Type B pancreatic cell (in vitro differentiated cells): Measurements from ENCODE around the gene KRT85. TPM values are rescaled to one million over a fixed set of nuclear protein-coding genes. Genes with fewer than 3 reads are reported as not detected.

Source experiments
- DNase-seq: peaks from one replicate; pipeline ENCODE4 v3.0.0; 2021; ENCODE audit warnings: mixed read lengths; ENCODE audit not compliant: unreplicated experiment; ENCODE audit errors: extremely low spot score
- H3K27ac Mint-ChIP-seq: 2 replicates; pipeline ENCODE4 v1.8.0; 2021; ENCODE audit warnings: mild to moderate bottlenecking, mixed read lengths
- H3K27me3 Mint-ChIP-seq: 2 replicates; pipeline ENCODE4 v1.8.0; 2021; ENCODE audit warnings: mixed read lengths
- H3K36me3 Mint-ChIP-seq: 2 replicates; pipeline ENCODE4 v1.8.0; 2021; ENCODE audit warnings: mixed read lengths
- H3K4me1 Mint-ChIP-seq: one replicate; pipeline ENCODE4 v1.8.0; 2021; ENCODE audit warnings: mixed read lengths; ENCODE audit not compliant: unreplicated experiment
- H3K4me3 Mint-ChIP-seq: 2 replicates; pipeline ENCODE4 v1.8.0; 2021; ENCODE audit warnings: mild to moderate bottlenecking, mixed read lengths
- H3K9me3 Mint-ChIP-seq: 2 replicates; pipeline ENCODE4 v1.8.0; 2021; ENCODE audit warnings: mixed read lengths
- CTCF ChIP-seq: fragments of 200-600 bp; sonication (generic); conservative IDR thresholded peaks from 2 replicates; pipeline ENCODE4 v1.5.0; 2021; ENCODE audit warnings: antibody characterized with exemption, mild to moderate bottlenecking
- total RNA-seq: library from RNA; stranded (reverse); gene quantifications from 2 replicates; pipeline ENCODE4 v1.2.1, GENCODE V29; 2021; ENCODE audit warnings: low replicate concordance

The KRT85 gene
- total RNA-seq, 1 donor from 2014 or later = not detected

- no peaks in the 10 kb centered on the region for H3K9me3 Mint-ChIP-seq
These were observed 33.1 kb downstream of the KRT85 start for GRCh38 chr12:52334185-52334584.

GRCh38 chr12:52333321-52333720 is 34.0 kb downstream of the KRT85 start:
- Mint-ChIP-seq H3K4me3 (no peak overlapping the region), H3K36me3 (no peaks in the 10 kb centered on the region), H3K27me3 (peaks cover 14% of the 10 kb centered on the region), H3K9me3 (no peaks in the 10 kb centered on the region), H3K4me1 (peaks cover 7% of the 10 kb centered on the region), H3K27ac (no peak overlapping the region)
- DNase-seq = no peak
- TF ChIP-seq CTCF = no peak

More at GRCh38 chr12:52334185-52334584, 33.1 kb downstream of the KRT85 start:
- no peak overlapping the region for H3K4me3 Mint-ChIP-seq
- TF ChIP-seq CTCF = no peak
- no peak overlapping the region for H3K27ac Mint-ChIP-seq
- peaks cover 7% of the 10 kb centered on the region for H3K4me1 Mint-ChIP-seq
- peaks cover 11% of the 10 kb centered on the region for H3K27me3 Mint-ChIP-seq
- no peaks in the 10 kb centered on the region for H3K36me3 Mint-ChIP-seq
- no peak for DNase-seq

- DNase-seq = no peak
- Mint-ChIP-seq H3K27ac (no peak overlapping the region), H3K4me3 (no peak overlapping the region), H3K4me1 (peaks cover 7% of the 10 kb centered on the region), H3K9me3 (no peaks in the 10 kb centered on the region), H3K36me3 (no peaks in the 10 kb centered on the region), H3K27me3 (peaks cover 17% of the 10 kb centered on the region)
- TF ChIP-seq CTCF = no peak
These were observed 34.9 kb downstream of the KRT85 start for GRCh38 chr12:52332381-52332780.

- no peak overlapping the region for H3K4me3 Mint-ChIP-seq
- peaks cover 21% of the 10 kb centered on the region for H3K27me3 Mint-ChIP-seq
- peak overlapping the region; percentile 3 for H3K27ac Mint-ChIP-seq
- no peak for DNase-seq
- H3K4me1 Mint-ChIP-seq = peaks cover 7% of the 10 kb centered on the region
- no peaks in the 10 kb centered on the region for H3K36me3 Mint-ChIP-seq
- H3K9me3 Mint-ChIP-seq = no peaks in the 10 kb centered on the region
- no peak for TF ChIP-seq CTCF
These were observed 35.4 kb downstream of the KRT85 start for GRCh38 chr12:52331833-52332232.

DNA sequence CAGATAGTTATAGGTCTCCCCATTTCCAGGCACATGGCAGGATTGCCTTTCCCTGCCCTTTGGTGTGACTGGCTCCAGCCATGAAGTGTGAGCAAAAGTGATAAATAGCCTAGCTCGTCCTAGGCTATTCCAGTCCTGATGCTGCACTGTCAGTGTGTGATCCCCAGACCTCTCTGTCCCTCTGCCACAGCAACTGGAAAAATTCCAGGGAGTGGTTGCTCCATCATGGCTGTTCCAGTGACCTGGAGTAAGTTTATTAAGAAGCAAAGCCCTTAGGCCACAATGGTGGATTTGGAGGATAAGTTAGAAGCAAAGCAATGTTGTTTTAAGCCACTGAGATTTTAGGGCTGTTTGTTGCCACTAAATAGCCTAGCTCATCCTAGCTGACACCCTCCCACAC is 36.2 kb downstream of the KRT85 start:
- TF ChIP-seq CTCF = no peak
- Mint-ChIP-seq H3K27ac (no peak overlapping the region), H3K9me3 (no peaks in the 10 kb centered on the region), H3K27me3 (peaks cover 23% of the 10 kb centered on the region), H3K4me1 (peaks cover 7% of the 10 kb centered on the region), H3K4me3 (no peak overlapping the region), H3K36me3 (no peaks in the 10 kb centered on the region)
- DNase-seq = no peak
